HG03139 (cell line): ENCODE data around the gene NARF.
"Not testable (repeated sequence)": the region's sequence is repeated elsewhere in the genome, so short reads cannot be mapped to it uniquely, and the experiment has no call there.

Experiments used
- ATAC-seq: cut with Tn5 transposase; IDR thresholded peaks from one replicate; pipeline ENCODE4 v1.9.1; 2021; ENCODE audit not compliant: unreplicated experiment

NARF gene

GRCh38 chr17:82529914-82530300 lies 71.4 kb downstream of the NARF start:
- no peak for ATAC-seq

- no peak for ATAC-seq
Measured at GRCh38 chr17:82531431-82531881, 72.9 kb downstream of the NARF start.

- ATAC-seq, result no peak
Measured at GRCh38 chr17:82534401-82534812, 75.9 kb downstream of the NARF start.

GRCh38 chr17:82536512-82537201 lies 78.1 kb downstream of the NARF start:
- no peak for ATAC-seq

- ATAC-seq, result not testable (repeated sequence)
Measured at GRCh38 chr17:82537228-82537627, 78.7 kb downstream of the NARF start.

- ATAC-seq, result not testable (repeated sequence)
Measured at GRCh38 chr17:82539076-82539475, 80.5 kb downstream of the NARF start.
